ENCODE results near the gene AVEN. TPM values are rescaled to one million over a fixed set of nuclear protein-coding genes. Genes with fewer than 3 reads are reported as not detected.

The AVEN gene
- total RNA-seq, 3 donors from 2014 or later, result 13.5 to 18.4 (median 13.8) TPM

- Histone ChIP-seq H3K4me3 (no peak overlapping the region), H3K4me1 (no peaks in the 10 kb centered on the region), H3K36me3 (no peaks in the 10 kb centered on the region), H3K27me3 (no peaks in the 10 kb centered on the region), H3K27ac (no peak overlapping the region), H3K9me3 (no peaks in the 10 kb centered on the region)
- no peak for DNase-seq (ENCODE audit: low spot score in 2 of 2)
- intact Hi-C loops (cut with DNase I; ENCODE audit: low total_unique reads), result no loop called here
- TF ChIP-seq POLR2AphosphoS5 (IDR thresholded peaks at IDR 0.05) (no peak), CTCF (IDR thresholded peaks at IDR 0.05) (no peak), POLR2A (IDR thresholded peaks at IDR 0.05) (no peak)
Observed at GRCh38 chr15:33908406-33908805, 130.6 kb downstream of the AVEN start.

GRCh38 chr15:33907326-33907725 is 131.7 kb downstream of the AVEN start:
- H3K4me1 ChIP-seq, result no peaks in the 10 kb centered on the region
- no peaks in the 10 kb centered on the region for H3K27me3 ChIP-seq
- H3K9me3 ChIP-seq, result no peaks in the 10 kb centered on the region
- no peak for TF ChIP-seq POLR2AphosphoS5 (IDR thresholded peaks at IDR 0.05)
- no peak for TF ChIP-seq CTCF (IDR thresholded peaks at IDR 0.05)
- TF ChIP-seq POLR2A (IDR thresholded peaks at IDR 0.05), result no peak
- no peak overlapping the region for H3K27ac ChIP-seq
- H3K36me3 ChIP-seq, result no peaks in the 10 kb centered on the region
- intact Hi-C loops (cut with DNase I; ENCODE audit: low total_unique reads), result no loop called here
- no peak overlapping the region for H3K4me3 ChIP-seq
- no peak for DNase-seq (ENCODE audit: low spot score in 2 of 2)

- Histone ChIP-seq H3K4me3 (no peak overlapping the region), H3K4me1 (no peaks in the 10 kb centered on the region), H3K9me3 (no peaks in the 10 kb centered on the region), H3K27me3 (no peaks in the 10 kb centered on the region), H3K36me3 (no peaks in the 10 kb centered on the region), H3K27ac (no peak overlapping the region)
- intact Hi-C loops (cut with DNase I; ENCODE audit: low total_unique reads), result no loop called here
- TF ChIP-seq POLR2A (IDR thresholded peaks at IDR 0.05) (no peak), POLR2AphosphoS5 (IDR thresholded peaks at IDR 0.05) (no peak), CTCF (IDR thresholded peaks at IDR 0.05) (no peak)
- no peak for DNase-seq (ENCODE audit: low spot score in 2 of 2)
Observed at GRCh38 chr15:33903661-33904060, 135.3 kb downstream of the AVEN start.

- no peak for DNase-seq (ENCODE audit: low spot score in 2 of 2)
- Histone ChIP-seq H3K27me3 (no peaks in the 10 kb centered on the region), H3K4me1 (no peaks in the 10 kb centered on the region), H3K36me3 (no peaks in the 10 kb centered on the region), H3K27ac (no peak overlapping the region), H3K4me3 (no peak overlapping the region), H3K9me3 (no peaks in the 10 kb centered on the region)
- intact Hi-C loops (cut with DNase I; ENCODE audit: low total_unique reads), result no loop called here
- TF ChIP-seq POLR2AphosphoS5 (IDR thresholded peaks at IDR 0.05) (no peak), POLR2A (IDR thresholded peaks at IDR 0.05) (no peak), CTCF (IDR thresholded peaks at IDR 0.05) (no peak)
Observed at GRCh38 chr15:33902043-33902442, 137.0 kb downstream of the AVEN start.

GRCh38 chr15:33894193-33894592 is 144.8 kb downstream of the AVEN start:
- no peak overlapping the region for H3K27ac ChIP-seq
- H3K4me1 ChIP-seq, result no peaks in the 10 kb centered on the region
- H3K9me3 ChIP-seq, result no peaks in the 10 kb centered on the region
- no peak overlapping the region for H3K4me3 ChIP-seq
- TF ChIP-seq CTCF (IDR thresholded peaks at IDR 0.05) (no peak), POLR2AphosphoS5 (IDR thresholded peaks at IDR 0.05) (no peak), POLR2A (IDR thresholded peaks at IDR 0.05) (no peak)
- intact Hi-C loops (cut with DNase I; ENCODE audit: low total_unique reads), result no loop called here
- no peaks in the 10 kb centered on the region for H3K36me3 ChIP-seq
- no peak for DNase-seq (ENCODE audit: low spot score in 2 of 2)
- no peaks in the 10 kb centered on the region for H3K27me3 ChIP-seq

Data from breast epithelium (tissue), 4 donors.